Measurements from ENCODE around the gene C12orf75. TPM values are rescaled to one million over a fixed set of nuclear protein-coding genes. Genes with fewer than 3 reads are reported as not detected.

C12orf75 gene
- total and polyA plus RNA-seq, 2 of the 13 experiments (the other 11 are each of a cell fraction or from before 2014, with no cell fraction given): 16.1 to 19.8 TPM

DNA sequence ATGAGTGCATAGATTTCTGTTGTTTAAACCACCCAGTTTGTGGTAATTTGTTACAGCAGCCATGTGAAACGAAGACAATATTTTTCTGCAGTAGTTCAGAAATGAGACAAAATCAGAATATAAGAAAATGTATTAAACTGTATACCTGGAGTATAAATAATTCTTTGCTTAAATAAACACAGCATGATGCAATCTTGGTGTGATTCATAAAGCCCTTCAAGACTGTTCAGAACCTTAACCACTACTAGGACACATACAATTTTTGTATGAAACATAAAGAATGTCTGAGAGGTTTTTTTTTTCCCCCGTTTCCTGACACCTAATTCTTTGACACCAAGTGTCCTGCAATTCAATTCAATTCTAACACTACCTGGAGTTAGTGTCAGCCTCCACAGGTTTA lies 10.5 kb downstream of the C12orf75 start:
- no TSS peak for BruUV-seq (replicated peaks)
- in situ Hi-C loops (cut with HindIII; ENCODE audit: extremely low pct_ligation_motif_present, low pct_unique_long_range_greater_than_20kb) (no loop called here), intact Hi-C loops (cut with micrococcal nuclease; ENCODE audit: unreplicated experiment) (no loop called here)
- POLR2A ChIA-PET: no interaction called here
- FAIRE-seq: no peak
- H3K9ac ChIP-seq (ENCODE audit: insufficient read depth, low read depth, low read length): no peak overlapping the region
- no peak for DNase-seq (ENCODE audit: low spot score)
- 94% methylated on average over 2 of the region's 2 CpGs for WGBS (ENCODE audit: low lambda C conversion rate)
- CTCF ChIA-PET (ENCODE audit: low intra/inter-chr PET ratio, low total read pairs): no interaction called here
- ATAC-seq: no peak
- no peaks in the 10 kb centered on the region for H4K20me1 ChIP-seq (ENCODE audit: insufficient read depth, low read length)
- peaks cover 8% of the 10 kb centered on the region for H3K9me3 ChIP-seq (ENCODE audit: low read length)
- no peak overlapping the region for H3K4me3 ChIP-seq (replicated peaks in 1 of 3; ENCODE audit: insufficient read depth in 1 of 3, low read depth in 2 of 3, low read length in 3 of 3)
- H3K4me1 ChIP-seq (ENCODE audit: insufficient read depth, low read length): peaks cover 12% of the 10 kb centered on the region
- H3K27ac ChIP-seq (ENCODE audit: extremely low read length, insufficient read depth, low read length): no peak overlapping the region
- no peak overlapping the region for H2AFZ ChIP-seq (ENCODE audit: low read length)
- no peaks in the 10 kb centered on the region for H3K79me2 ChIP-seq (ENCODE audit: insufficient read depth, low read length)
- no peak overlapping the region for H3K4me2 ChIP-seq (ENCODE audit: low read depth, low read length)
- H3K27me3 ChIP-seq (ENCODE audit: control insufficient read depth in 1 of 2, insufficient read depth in 2 of 2, low read length in 2 of 2): no peaks in the 10 kb centered on the region
- H3K36me3 ChIP-seq (replicated peaks in 1 of 2; ENCODE audit: control insufficient read depth in 1 of 2, insufficient read depth in 2 of 2, low read length in 2 of 2): no peaks in the 10 kb centered on the region
- TF ChIP-seq ZNF292 (CRISPR knock-in tag; IDR thresholded peaks at IDR 0.05; ENCODE audit: borderline replicate concordance, low read depth) (no peak), BRCA1 (CRISPR knock-in tag; IDR thresholded peaks at IDR 0.05) (no peak), KLF6 (CRISPR knock-in tag; IDR thresholded peaks at IDR 0.05) (no peak), ZNF674 (CRISPR knock-in tag; IDR thresholded peaks at IDR 0.05; ENCODE audit: low read depth) (no peak), TBX3 (IDR thresholded peaks at IDR 0.05; ENCODE audit: borderline replicate concordance) (no peak), KDM6A (CRISPR knock-in tag; IDR thresholded peaks at IDR 0.05; ENCODE audit: low read depth) (no peak), ZKSCAN8 (CRISPR knock-in tag; IDR thresholded peaks at IDR 0.05; ENCODE audit: borderline replicate concordance) (no peak), TOPORS (CRISPR knock-in tag; IDR thresholded peaks at IDR 0.05) (no peak), ZNF879 (CRISPR knock-in tag; IDR thresholded peaks at IDR 0.05) (no peak), IKZF4 (CRISPR knock-in tag; IDR thresholded peaks at IDR 0.05; ENCODE audit: borderline replicate concordance, low read depth, not compliant biosample characterization) (no peak), NFKBIZ (CRISPR knock-in tag; IDR thresholded peaks at IDR 0.05) (no peak), REPIN1 (CRISPR knock-in tag; IDR thresholded peaks at IDR 0.05; ENCODE audit: borderline replicate concordance, low read depth) (no peak), ZNF24 (IDR thresholded peaks at IDR 0.05) (no peak), ZNF329 (CRISPR knock-in tag; IDR thresholded peaks at IDR 0.05; ENCODE audit: low read depth) (no peak), MZF1 (CRISPR knock-in tag; IDR thresholded peaks at IDR 0.05; ENCODE audit: borderline replicate concordance) (no peak)
- TF ChIP-seq, protein P1, sequence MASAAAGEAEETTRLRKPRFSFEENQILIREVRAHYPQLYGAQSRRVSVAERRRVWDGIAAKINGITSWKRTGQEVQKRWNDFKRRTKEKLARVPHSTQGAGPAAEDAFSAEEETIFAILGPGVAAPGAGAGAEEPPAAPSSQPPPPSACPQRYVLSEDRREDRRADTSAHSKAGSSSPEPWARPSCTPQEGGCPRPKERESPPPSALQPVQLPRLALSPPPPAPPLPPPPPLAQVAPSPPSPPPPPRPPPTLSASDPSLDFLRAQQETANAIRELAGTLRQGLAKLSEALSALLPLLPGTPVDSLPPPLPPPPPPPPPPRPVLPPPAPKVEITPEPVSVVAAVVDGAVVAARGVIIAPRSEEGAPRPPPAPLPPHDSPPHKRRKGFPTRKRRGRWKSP (CRISPR knock-in tag; IDR thresholded peaks at IDR 0.05): no peak
- TF ChIP-seq, protein P2, sequence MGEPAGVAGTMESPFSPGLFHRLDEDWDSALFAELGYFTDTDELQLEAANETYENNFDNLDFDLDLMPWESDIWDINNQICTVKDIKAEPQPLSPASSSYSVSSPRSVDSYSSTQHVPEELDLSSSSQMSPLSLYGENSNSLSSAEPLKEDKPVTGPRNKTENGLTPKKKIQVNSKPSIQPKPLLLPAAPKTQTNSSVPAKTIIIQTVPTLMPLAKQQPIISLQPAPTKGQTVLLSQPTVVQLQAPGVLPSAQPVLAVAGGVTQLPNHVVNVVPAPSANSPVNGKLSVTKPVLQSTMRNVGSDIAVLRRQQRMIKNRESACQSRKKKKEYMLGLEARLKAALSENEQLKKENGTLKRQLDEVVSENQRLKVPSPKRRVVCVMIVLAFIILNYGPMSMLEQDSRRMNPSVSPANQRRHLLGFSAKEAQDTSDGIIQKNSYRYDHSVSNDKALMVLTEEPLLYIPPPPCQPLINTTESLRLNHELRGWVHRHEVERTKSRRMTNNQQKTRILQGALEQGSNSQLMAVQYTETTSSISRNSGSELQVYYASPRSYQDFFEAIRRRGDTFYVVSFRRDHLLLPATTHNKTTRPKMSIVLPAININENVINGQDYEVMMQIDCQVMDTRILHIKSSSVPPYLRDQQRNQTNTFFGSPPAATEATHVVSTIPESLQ (CRISPR knock-in tag; conservative IDR thresholded peaks at IDR 0.05): no peak
- TF ChIP-seq, protein P3, sequence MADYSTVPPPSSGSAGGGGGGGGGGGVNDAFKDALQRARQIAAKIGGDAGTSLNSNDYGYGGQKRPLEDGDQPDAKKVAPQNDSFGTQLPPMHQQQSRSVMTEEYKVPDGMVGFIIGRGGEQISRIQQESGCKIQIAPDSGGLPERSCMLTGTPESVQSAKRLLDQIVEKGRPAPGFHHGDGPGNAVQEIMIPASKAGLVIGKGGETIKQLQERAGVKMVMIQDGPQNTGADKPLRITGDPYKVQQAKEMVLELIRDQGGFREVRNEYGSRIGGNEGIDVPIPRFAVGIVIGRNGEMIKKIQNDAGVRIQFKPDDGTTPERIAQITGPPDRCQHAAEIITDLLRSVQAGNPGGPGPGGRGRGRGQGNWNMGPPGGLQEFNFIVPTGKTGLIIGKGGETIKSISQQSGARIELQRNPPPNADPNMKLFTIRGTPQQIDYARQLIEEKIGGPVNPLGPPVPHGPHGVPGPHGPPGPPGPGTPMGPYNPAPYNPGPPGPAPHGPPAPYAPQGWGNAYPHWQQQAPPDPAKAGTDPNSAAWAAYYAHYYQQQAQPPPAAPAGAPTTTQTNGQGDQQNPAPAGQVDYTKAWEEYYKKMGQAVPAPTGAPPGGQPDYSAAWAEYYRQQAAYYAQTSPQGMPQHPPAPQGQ (CRISPR knock-in tag; IDR thresholded peaks at IDR 0.05; ENCODE audit: borderline replicate concordance): no peak
- TF ChIP-seq, protein P4, sequence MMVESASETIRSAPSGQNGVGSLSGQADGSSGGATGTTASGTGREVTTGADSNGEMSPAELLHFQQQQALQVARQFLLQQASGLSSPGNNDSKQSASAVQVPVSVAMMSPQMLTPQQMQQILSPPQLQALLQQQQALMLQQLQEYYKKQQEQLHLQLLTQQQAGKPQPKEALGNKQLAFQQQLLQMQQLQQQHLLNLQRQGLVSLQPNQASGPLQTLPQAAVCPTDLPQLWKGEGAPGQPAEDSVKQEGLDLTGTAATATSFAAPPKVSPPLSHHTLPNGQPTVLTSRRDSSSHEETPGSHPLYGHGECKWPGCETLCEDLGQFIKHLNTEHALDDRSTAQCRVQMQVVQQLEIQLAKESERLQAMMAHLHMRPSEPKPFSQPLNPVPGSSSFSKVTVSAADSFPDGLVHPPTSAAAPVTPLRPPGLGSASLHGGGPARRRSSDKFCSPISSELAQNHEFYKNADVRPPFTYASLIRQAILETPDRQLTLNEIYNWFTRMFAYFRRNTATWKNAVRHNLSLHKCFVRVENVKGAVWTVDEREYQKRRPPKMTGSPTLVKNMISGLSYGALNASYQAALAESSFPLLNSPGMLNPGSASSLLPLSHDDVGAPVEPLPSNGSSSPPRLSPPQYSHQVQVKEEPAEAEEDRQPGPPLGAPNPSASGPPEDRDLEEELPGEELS (CRISPR knock-in tag; IDR thresholded peaks at IDR 0.05): no peak

Measured in HepG2 (cell line).